Activated CD4-positive, alpha-beta T cell treated with anti-CD3 and anti-CD28 coated beads for 24 hours (primary cell): ENCODE results near the gene TBC1D14.

Experiments used
- DNase-seq, 2 donors: peaks; one replicate each; pipeline ENCODE4 v3.0.0-alpha.2; 2020; ENCODE audit warnings: low read depth in 2 of 2

The TBC1D14 gene

DNA sequence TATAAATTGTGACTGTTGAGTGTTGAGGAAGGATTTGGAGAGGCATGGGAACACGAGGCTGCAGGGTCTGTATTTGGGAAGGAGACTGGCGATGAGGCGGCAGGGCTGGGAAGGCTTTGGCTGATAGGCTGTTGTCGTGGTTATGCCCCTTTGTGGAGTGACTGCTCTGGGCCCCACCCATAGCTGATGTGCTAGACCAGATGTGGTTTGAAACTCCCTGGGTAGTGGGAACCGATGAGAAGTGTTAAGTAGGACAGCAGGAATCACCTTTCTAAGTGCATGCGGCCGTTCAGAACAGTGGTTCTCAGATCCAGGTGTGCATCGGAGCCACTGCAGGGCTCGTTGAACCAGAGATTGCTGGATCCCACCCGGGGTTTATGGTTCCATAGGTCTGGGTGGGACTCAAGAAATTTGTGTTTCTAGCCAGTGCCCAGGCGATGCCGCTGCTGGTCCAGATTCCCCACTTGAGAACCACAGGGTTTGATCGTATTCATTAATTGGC is 42.3 kb downstream of the TBC1D14 start:
- no peak for DNase-seq

DNA sequence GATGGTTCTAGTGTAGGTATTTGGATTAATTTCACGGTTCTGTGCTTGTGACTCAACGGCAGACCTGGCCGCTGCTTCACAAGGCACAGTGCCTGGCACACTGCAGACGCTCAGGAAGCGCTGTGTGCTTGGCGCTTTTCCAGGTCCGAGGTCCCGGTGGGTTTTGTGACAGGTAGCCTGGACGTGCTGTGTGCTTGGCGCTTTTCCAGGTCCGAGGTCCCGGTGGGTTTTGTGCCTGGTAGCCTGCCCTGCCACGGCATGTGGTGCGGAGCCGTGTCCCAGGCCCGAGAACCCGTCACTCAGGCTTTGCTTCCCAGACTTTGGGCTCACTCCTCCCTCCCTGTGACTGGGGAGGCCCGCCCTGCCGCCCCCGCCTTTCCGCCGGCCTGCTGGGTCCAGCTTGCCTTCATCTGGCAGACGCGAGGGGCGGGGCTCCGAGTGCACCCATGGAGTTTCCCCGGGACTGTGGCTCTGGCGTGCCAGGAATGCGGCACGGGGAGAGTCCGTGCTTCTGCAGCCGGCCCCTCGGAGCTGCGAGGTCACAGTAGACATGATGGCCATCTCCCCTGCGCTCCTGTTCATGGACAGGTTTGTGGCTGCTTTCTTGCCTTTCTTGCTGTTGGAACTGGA is 44.2 kb downstream of the TBC1D14 start:
- no peak for DNase-seq

DNA sequence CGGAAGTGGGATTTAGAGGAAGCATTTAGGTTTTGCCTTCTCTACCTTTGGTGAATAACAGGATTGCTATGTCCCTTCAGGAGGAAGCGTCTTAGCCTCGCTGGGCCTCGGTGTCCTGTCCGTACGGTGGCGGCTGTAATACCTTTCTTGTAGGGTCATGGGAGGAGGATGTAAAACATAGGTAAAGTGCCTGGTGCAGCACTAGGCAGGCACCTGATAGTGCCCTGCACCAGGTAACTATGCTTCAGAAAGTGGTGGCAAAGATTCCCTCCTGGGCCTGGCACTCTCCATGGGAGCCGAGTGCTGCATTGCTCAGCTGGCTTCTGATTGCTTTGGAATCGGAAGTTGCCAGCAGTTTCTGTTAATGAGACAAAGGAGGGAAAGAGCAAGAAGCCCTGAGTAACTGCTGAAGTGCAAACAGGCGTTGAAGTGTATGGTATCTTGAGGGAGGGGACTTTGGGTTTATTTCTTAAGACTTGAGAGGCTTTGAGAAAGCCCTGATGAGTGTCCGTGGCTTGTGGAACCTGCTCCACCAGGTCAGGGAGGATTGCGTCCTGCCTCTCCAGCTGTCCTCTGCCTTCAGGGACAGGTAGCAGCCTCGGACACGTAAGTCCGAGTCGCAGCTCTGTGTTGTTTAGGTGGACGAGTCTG is 45.8 kb downstream of the TBC1D14 start:
- no peak for DNase-seq

DNA sequence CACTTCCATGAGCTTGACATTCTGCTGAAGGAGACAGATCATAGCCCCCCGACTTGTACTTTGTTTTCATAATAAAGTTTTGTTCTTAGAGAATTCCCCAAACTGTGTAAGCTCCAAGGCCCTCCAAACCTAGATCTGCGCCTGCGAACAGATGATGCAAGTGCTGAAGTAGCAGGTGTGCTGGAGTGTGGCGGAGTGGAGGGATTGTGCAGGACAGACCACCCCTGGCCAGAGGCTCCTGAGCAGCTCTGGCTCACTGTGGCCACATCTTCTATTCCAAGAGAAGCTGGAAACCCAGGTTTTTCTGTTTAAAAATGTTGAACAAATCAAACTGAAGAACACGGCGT is 46.4 kb downstream of the TBC1D14 start:
- no peak for DNase-seq

DNA sequence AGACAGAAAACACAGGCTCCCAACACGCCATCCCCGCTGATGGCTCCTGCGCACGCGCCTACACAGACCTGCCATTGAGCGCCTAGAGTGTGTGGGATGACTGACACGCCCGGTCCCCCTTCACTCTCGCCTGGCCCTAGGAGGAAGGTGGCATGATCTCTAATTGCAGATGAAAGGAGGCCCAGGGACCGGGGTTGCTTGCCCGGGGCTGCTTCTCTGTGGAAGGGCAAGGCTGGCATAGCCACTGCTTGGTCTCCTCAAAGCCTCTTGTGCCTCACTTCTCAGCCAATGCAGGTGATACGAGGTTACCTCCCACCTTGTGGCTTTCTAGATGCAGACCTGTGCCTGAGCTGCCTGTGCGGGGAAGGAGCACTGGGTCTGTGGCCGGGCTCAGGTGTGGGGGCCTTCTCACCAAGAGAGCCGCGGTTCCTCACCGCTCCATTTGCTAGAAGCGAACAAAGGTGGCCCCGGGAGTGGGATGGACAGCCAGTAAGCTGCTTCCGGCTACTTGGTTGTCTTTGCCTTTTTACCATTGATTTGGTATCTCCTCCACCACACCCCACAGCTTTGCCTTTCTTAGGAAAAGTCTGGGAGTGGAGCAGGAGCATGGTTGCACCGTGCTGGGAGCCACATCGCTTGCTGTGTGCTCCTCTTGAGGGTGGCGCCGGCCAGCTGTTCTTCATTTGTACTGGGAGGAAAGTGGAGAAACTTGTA is 47.0 kb downstream of the TBC1D14 start:
- no peak for DNase-seq

DNA sequence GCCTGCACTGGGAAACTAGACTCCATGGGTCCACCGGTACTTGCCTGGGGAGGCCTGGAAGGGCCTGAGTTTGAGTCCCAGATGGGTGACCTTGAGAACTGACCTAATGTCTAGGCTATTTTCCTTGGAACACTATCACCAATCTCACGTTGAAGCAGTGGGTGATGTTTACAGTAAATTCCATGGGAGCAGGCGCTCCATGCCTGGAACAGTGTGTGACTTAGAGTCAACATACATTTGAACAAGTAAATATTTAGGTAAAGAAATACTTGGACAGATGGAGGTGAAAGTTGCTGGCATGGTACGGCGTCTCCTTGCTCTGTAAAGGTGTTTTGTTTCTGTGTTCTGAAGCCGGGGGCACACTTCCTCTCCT is 47.5 kb downstream of the TBC1D14 start:
- no peak for DNase-seq

DNA sequence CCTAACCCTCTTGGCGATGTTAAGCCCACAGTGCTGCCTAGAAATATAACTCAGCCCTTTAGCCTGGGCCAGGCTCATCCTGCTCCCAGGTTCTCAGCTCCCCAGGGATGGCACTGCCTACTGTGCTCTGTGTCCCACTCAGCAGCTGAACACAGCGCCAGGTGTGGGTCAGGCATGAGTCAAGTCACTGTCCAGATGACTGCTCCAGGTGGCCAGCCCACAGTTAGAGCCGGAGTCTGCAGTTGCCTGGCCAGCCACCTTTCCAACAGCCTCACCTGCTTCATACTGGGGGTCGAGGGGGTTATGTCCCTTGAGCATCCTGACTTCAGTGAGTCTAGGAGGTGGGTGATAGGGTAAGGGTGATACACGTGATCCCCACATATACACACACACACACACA is 48.4 kb downstream of the TBC1D14 start:
- no peak for DNase-seq

DNA sequence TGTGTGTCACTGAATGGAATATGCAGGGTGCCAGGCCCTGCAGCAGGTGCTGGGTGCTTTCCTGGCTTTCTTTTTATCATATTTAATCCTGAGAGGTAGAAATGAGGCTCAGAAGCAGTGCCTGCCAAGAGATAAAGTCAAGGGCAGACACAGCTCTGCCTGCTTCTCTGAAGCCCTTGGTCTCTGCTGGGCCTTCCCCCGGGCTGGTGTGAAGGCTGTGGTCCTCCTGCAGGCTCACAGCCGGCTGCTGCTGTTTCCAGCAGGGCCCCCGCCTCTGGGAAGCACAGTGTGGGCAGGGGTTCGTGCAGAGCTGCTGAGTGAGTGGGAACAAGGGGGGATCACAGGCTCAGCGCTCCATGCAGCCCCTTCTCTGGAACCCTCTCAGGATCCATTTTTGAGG is 49.6 kb downstream of the TBC1D14 start:
- no peak for DNase-seq

DNA sequence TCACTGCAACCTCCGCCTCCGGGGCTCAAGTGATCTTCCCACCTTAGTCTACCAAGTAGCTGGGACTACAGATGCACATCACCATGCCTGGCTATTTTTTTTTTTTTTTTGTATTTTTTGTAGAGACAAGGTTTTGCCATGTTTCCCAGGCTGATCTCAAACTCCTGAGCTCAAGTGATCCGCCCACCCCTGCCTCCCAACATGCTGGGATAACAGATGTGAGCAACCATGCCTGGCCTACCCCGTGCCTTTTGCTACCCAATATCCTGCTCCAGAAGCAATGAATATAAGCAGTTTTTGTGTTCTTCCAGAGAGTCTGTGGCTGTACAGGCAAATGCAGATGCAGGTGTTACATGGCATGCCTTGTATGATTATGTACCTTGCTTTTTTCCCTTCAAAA is 50.5 kb downstream of the TBC1D14 start:
- DNase-seq, result no peak

DNA sequence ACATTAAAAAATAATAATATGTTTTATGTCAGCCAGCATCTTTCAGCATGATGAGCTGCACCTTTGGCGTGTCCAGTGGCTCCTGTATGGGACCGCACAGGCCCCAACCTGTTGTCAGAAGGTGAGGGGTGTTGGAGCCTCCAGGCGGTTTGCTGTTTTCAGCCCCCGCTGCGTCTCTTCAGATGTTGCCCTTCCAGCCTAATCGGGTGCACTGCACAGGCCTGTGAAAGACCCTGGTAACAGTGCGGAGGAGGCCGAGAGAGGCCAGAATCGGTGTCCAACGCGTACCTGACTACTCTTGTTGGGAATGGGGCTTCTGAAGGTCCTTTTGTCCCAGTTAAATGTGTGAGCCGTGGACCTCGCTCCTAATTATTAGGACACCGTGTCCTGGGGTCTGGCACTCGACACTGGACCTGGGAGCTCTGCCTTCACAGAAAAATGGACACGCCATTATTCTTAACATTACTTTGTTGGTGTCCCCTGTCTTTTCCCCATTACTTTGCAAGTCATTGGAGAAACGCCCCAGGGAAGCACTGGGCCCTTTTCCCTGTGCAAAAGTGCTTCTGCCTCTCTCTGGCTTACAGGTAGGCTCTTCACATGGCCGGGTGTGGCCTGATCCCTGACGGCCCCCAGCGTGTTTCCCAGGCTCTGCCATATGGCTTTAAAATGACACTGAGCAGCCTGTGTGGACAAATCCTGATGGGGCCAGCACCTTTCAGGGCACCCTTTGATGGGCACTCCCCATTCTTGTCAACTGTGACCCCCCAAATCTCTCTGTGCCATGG is 51.2 kb downstream of the TBC1D14 start:
- no peak for DNase-seq

DNA sequence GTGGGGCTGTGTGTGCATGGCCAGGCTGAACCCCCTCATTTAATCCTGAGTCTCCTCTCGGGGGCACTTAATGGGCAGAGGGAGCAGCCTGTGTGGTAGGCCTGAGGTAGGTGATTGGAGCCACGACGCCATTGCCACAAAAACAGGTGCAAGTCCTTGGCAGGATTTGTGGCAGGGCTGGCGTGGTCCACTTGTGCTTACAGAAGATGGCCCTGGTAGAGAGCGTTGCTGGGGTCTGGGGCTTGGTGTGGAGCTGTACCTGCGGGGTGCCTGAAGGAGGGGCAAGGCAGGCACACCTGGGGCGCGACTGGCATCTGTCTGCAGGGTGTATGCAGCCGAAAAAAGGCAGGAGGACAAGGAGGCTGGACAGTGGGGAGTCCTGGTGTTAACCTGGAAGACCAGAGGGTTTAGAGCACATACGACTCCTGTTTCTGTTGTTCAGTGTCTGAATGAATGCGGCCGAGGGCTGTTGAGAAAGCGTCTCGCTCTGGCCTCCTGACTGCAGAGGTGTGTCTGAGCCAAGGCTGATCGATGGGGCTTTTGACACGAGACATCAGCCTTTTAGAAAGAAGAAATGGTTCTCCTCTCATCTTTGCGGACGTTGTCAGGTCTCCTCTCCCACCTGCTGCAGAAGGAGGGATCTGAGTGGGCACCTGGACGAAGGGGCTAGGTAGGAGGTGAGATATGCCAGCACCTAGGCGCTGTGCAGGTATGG is 52.0 kb downstream of the TBC1D14 start:
- no peak for DNase-seq

DNA sequence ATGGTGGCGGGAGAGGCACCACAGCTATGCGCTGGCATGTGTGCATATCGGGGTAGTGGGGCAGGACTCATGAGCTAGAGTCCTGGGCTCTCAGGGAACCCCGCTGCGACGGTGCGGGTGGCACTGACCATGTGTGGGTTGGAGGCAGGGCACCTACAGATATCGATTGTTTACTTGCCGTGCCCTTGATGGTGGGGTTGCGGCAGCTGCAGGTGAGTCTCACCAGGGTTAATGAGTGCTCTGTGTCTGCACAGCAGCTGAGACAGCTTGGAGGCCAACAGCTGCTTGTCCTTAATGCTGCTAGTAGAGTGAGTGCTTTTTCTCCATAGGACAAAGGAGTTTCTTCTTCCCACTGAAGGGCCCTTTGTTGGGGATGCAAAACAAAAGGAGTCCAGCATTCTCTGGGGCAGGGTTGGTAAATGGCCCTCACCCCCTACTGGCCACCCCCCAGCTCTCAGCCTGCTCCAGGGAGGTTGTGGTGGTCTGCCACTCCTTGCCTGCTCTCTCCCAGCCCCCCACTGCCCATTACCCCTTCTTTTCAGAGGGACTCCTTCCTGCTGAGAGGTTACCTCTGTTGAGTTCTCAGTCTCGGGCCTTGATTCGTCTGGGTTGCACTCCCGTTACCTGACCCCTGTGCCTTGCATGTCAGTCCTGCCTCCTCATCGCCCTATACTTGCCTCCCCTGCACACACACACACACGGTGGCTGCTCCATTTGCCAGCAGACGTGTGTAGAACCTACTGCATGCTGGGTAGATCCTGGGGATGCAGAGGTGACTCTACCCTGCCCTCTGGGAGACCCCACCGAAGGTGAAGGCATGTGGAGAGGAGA is 52.8 kb downstream of the TBC1D14 start:
- no peak for DNase-seq

DNA sequence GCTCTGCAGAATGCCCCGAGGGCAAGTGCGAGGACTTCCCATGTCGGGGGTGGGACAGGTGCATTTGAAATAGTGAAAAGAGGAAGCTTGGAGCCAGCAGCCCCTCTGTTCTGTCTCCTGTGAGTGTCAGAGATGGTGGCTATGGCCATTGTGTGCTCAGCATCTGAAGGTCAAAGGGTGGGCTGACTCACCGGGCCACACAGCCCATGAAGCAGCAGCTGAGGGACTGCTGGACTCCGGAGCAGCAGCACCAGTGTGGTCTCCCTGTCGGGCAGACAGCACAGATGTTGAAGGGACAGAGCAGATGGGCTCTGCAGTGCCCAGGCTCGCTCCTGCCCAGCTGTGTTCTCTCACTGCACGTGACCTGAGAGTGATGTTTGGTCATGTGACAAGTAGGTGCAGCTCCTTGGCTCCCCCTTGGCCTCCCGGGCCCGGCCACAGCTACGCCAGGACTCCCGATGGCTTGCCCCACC is 53.5 kb downstream of the TBC1D14 start:
- no peak for DNase-seq

DNA sequence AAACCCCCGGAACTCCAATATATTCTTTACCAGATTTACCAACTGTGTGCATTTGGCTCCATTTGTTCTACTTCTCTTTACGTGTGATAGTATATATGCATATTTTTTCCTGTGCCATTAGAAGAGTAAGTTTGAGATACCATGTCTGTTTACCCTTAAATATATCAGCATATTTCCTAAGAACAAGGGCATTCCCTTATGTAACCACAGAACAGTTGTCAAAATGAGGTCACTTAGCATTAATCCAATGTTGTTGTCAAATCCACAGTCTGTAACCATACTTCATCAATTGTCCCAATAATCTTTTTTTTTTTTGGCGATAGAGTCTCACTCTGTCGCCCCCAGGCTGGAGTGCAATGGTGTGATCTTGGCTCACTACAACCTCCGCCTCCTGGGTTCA is 55.2 kb downstream of the TBC1D14 start:
- no peak for DNase-seq

DNA sequence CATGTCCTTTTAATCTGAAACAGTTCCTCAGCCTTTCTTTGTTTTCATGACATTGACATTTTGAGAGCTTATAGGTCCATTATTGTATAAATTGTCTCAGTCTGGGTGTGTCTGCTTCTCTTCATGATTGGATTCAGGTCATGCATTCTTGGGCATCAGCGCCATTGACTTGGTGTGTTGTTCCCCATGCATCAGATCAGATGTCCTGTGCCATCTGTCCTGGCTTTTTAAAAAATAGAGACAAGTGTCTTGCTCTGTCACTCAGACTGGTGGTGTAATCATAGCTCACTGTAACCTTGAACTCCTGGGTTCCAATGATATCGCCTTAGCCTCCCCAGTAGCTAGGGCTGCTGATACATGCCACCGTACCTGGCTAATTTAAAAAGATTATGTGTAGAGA is 55.7 kb downstream of the TBC1D14 start:
- DNase-seq, result no peak

DNA sequence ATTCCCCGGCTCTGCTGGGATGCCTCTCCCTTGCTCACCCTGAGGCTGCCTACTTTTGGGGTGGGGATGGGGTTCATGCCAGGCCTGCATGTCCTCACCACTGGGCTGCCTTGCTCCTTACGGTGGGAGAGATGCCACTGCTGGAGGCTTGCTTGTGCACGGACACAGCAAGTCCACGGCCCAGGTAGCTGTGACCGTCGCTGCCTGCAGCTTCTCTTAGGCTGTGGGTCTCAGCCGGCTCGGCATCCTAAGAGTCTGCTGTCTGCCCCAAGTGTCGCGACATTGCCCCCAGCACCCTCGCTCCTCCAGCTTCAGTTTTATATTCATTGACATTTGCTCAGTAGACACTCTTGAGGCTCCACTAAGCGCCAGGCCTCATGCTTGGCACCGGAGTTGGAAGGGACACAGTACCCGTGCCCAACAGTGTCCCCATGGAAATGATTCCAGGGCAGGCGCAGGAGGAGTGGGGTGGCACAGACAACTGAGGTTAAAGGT is 58.3 kb downstream of the TBC1D14 start:
- DNase-seq, result no peak

DNA sequence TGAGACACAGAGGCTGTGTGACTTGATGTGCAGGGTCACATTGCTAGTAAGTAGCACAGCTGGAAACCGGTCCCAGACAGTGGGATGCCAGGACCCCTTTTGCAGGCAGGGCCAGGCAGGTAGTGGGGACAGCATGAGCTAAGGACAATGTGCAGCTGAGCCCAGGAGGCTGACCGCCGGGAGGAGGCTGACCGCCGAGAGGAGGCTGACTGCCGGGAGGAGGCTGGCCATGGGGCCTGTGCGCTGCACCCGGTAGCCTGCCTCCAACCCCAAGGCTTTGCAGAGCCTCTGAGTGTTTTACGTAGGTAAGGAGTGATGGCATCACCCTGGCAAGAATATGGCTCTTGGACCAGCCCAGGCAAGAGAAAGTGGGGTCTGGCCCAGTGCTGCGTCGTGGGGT is 58.9 kb downstream of the TBC1D14 start:
- DNase-seq, result no peak

DNA sequence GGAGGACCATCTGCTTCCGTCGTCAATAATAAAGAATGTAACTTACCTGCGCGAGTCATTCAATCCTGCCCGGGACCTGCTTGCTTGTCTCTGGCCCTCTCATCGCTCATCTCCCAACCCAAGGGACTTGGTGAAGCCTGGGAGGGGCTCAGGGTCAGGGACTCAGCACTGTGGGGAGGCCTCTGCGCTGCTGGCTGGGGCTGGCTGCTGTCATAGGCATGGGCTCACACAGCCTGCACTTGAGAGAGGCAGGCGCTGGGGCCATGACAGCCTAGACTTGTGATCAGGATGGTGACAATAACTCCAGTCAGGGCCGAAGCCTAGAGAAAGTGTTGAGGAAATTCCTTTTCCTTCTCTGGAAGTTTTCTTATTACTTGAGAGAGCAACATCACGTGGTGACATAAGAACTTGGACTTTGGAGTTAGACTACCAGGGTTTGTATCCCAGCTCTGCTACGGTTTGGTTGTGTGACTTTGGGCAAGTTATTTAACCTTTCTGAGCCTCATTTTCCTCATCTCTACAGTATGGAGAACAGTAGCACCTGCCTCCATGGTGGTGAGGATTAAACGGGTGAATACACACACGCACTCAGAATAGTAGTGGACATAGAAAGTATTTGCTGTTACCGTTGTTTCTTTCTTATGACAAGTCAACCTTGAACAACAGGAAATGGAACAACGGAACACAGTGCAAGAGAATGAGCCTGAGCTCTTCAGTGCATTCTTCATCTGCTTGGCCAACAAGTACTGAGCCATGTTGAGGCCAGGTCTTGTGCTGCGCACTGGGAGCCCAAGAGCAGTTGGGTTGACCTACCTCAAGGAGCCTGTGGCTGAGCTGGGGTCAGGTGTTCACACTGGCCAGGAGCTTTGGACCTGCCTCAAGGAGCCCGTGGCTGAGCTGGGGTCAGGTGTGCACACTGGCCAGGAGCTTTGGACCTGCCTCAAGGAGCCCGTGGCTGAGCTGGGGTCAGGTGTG is 60.5 kb downstream of the TBC1D14 start:
- no peak for DNase-seq
